ENCODE measurements around the gene CCNYL1. TPM values are rescaled to one million over a fixed set of nuclear protein-coding genes. Genes with fewer than 3 reads are reported as not detected.

Gene CCNYL1
- polyA plus RNA-seq (2013, experiment 1 of 2): 22.3 TPM
- polyA plus RNA-seq (2013, experiment 2 of 2): 27.3 TPM

DNA sequence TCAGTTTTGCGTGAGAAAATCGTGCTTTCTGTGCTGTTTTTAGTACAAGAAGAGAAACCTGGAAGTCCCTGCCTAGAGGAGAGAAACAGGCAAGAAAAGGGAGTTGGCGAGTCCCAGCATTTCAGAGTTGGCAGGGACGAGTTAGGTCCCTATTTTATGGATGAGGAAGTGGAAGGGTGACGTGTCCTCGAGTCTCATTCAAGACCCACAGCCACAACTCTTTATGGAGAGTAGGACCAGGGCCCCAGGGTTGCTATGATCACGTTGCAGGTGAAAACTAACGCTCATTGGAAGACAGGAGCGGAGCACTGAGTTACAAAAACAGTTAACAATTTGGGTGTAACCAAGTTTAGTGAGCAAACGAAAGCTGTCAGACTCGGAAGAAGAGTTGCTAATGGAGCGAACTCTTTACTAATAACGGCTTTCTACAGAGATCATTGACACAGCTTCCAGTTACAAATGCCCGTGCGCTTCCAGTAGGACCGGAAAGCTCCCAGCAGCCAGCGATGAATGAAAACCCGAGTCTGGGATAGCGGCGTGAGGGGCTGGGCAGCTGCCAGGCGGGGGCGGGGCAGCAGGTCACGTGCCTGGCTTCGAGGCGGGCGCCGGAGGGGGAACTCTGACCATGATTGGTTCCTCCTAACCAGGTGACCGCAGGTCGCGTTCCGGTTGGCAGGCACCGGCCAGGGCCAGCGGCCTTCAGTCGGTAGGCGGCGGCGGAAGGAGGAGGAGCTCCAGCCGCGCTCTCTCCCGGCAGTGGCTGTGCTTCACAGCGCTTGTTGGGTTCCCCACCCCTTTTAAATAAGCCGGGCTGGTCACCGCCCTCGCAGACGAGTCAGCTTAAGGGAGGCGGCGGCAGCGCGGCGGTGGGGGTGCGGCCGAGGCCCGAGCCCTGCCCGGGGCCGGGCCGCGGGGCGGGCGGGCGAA, at the start of gene CCNYL1:
TSS of gene CCNYL1 (plus strand) at position 827 of the 927 bp plus-strand sequence. CDS start 257 bp downstream, outside the sequence.
- Histone ChIP-seq H3K4me3 (ENCODE audit: extremely low read depth, insufficient read depth, low read length, poor library complexity, severe bottlenecking) (peak within 1 kb of the TSS; percentile 86), H3K36me3 (ENCODE audit: control insufficient read depth, insufficient read depth, low read length) (peaks cover 11% of the 10 kb centered on the region), H3K4me1 (ENCODE audit: control insufficient read depth, insufficient read depth, low read length, poor library complexity, severe bottlenecking) (peaks cover 13% of the 10 kb centered on the region), H3K27ac (ENCODE audit: low read depth, low read length, severe bottlenecking) (peak within 1 kb of the TSS; percentile 89), H3K9me3 (ENCODE audit: control insufficient read depth, low read length) (no peaks in the 10 kb centered on the region)
- 2% methylated on average over 36 to 52 of the region's 60 CpGs for WGBS, 2 experiments (ENCODE audit: insufficient coverage in 2 of 2)

DNA sequence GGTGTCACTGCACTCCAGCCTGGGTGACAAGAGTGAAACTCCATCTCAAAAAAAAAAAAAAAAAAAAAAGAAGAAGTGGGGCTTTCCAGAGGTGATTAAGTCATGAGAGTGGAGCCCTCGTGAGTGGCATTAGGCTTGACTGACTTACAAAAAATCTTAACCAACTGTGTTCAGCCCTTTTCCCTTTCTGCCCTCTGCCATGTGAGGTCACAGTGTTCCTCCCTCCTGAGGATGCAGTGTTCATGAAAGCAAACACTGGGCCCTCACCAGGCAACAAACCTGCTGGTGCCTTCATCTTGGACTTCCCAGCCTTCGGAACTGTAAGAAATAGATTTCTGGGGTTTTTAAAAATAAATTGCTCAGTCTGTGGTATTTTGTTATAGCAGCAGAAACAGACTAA, 49.2 kb upstream of the CCNYL1 start:
- no peak overlapping the region for H3K27ac ChIP-seq (ENCODE audit: low read depth, low read length, severe bottlenecking)
- no peak overlapping the region for H3K4me3 ChIP-seq (ENCODE audit: extremely low read depth, insufficient read depth, low read length, poor library complexity, severe bottlenecking)
- WGBS, 2 experiments (ENCODE audit: insufficient coverage in 2 of 2): 100% methylated on average over 1 of the region's 2 CpGs; no CpG with 5 or more reads in 1 of the 2 experiments
- no peaks in the 10 kb centered on the region for H3K9me3 ChIP-seq (ENCODE audit: control insufficient read depth, low read length)
- H3K36me3 ChIP-seq (ENCODE audit: control insufficient read depth, insufficient read depth, low read length): no peaks in the 10 kb centered on the region
- no peaks in the 10 kb centered on the region for H3K4me1 ChIP-seq (ENCODE audit: control insufficient read depth, insufficient read depth, low read length, poor library complexity, severe bottlenecking)

DNA sequence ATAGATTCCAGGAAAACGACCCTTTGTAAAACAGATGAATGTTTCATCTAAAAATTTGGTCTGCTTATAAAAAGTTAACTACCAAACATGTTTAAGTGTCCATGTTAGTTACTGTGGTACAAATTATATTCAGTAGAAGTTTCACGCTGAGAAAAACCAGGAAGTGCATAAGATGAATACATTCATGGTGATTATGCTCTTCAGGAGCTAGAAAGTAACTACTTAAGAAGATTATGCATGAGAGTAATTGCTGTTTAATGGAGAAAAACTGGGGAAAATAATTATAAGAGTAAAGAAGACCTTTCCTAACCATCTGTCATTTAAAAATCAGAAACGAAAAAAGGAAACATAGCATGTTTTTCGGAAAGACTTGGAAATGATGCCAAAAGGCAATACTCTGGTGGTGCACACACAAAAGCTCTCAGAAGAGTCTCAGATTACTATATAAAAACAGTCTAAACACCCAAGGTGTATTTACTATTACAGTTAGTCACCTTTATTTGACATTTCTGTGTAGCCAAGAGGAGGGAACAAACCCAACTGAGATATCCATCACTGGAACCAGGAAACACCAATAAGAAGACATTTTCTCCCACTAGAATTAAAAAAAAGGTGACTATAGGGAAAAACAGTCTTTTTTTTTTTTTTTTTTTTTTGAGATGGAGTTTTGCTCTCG, 47.4 kb upstream of the CCNYL1 start:
- no peak overlapping the region for H3K4me3 ChIP-seq (ENCODE audit: extremely low read depth, insufficient read depth, low read length, poor library complexity, severe bottlenecking)
- H3K36me3 ChIP-seq (ENCODE audit: control insufficient read depth, insufficient read depth, low read length): no peaks in the 10 kb centered on the region

DNA sequence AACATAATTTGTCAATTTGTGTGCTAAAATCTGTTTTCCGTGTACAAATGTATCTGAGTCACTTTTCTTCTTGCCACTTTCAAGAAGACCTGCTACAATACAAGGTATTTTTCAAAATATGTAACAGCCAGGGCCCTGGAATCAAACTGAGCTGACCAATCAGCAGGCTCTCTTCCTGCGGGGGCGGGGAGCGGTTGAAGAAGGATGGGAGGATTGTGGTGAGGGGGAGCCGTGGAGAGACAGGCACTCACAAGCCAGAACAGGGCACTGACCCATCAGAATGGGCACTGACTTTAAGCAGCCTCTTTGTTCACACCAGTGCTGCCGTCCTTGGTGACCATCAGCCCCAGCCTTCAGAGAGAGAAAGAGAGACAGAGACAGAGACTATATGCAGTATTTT, 40.6 kb upstream of the CCNYL1 start:
- no peaks in the 10 kb centered on the region for H3K36me3 ChIP-seq (ENCODE audit: control insufficient read depth, insufficient read depth, low read length)
- no peak overlapping the region for H3K4me3 ChIP-seq (ENCODE audit: extremely low read depth, insufficient read depth, low read length, poor library complexity, severe bottlenecking)
- no peak overlapping the region for H3K27ac ChIP-seq (ENCODE audit: low read depth, low read length, severe bottlenecking)
- H3K9me3 ChIP-seq (ENCODE audit: control insufficient read depth, low read length): no peaks in the 10 kb centered on the region
- no peaks in the 10 kb centered on the region for H3K4me1 ChIP-seq (ENCODE audit: control insufficient read depth, insufficient read depth, low read length, poor library complexity, severe bottlenecking)
- 46 to 75% methylated on average over 2 to 4 of the region's 6 CpGs for WGBS, 2 experiments (ENCODE audit: insufficient coverage in 2 of 2)

More for the DNA sequence above, 47.4 kb upstream of the CCNYL1 start:
- H3K4me1 ChIP-seq (ENCODE audit: control insufficient read depth, insufficient read depth, low read length, poor library complexity, severe bottlenecking): no peaks in the 10 kb centered on the region
- no peak overlapping the region for H3K27ac ChIP-seq (ENCODE audit: low read depth, low read length, severe bottlenecking)
- 100% methylated on average over 1 of the region's 5 CpGs; no CpG with 5 or more reads in 1 of the 2 experiments for WGBS, 2 experiments (ENCODE audit: insufficient coverage in 2 of 2)
- H3K9me3 ChIP-seq (ENCODE audit: control insufficient read depth, low read length): no peaks in the 10 kb centered on the region

DNA sequence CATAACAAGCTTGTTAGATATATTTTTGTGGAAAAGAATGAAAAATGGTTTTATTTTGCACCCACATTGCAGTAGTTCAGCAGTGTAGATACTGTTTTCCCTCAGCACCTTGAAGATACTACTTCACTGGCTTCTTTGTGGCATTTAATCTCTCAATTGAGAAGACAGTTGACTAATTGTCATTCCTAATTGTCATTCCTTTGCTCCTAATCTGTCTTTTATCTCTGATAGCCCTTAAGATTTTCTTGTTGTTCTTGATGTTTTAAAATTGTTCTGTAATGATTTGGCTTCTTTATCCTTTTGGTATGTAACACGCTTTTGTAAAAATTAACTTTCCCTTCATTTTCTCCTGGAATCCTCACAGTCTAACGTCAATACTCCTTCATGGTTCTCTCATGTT, 38.0 kb upstream of the CCNYL1 start:
- 100% methylated on average over 1 of the region's 2 CpGs; no CpG with 5 or more reads in 1 of the 2 experiments for WGBS, 2 experiments (ENCODE audit: insufficient coverage in 2 of 2)
- Histone ChIP-seq H3K4me3 (ENCODE audit: extremely low read depth, insufficient read depth, low read length, poor library complexity, severe bottlenecking) (no peak overlapping the region), H3K36me3 (ENCODE audit: control insufficient read depth, insufficient read depth, low read length) (no peaks in the 10 kb centered on the region), H3K27ac (ENCODE audit: low read depth, low read length, severe bottlenecking) (no peak overlapping the region), H3K4me1 (ENCODE audit: control insufficient read depth, insufficient read depth, low read length, poor library complexity, severe bottlenecking) (peaks cover 13% of the 10 kb centered on the region), H3K9me3 (ENCODE audit: control insufficient read depth, low read length) (no peaks in the 10 kb centered on the region)

DNA sequence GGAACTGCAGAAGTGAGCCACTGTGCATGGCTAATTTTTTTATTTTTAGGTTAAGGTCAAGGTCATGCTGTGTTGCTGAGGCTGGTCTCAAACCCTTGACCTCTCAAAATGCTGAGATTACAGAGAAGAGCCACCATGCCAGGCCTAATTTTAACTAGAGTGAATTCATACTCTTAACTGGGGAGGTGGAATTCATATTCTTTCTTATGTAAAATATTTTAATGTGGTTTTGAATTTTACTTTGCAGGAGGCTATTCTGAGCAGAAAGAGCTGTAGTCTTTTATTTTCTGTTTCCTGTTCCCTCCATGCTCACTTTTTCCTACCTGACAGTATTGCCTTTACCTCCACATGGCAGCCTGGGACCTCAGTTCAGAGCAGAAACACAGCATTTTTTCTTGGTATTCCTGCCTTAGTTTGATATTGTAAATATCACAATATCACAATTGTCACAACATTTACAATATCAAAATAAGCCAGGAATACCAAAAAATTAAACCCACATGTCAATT, 37.1 kb upstream of the CCNYL1 start:
- H3K9me3 ChIP-seq (ENCODE audit: control insufficient read depth, low read length): no peaks in the 10 kb centered on the region
- no peak overlapping the region for H3K27ac ChIP-seq (ENCODE audit: low read depth, low read length, severe bottlenecking)

DNA sequence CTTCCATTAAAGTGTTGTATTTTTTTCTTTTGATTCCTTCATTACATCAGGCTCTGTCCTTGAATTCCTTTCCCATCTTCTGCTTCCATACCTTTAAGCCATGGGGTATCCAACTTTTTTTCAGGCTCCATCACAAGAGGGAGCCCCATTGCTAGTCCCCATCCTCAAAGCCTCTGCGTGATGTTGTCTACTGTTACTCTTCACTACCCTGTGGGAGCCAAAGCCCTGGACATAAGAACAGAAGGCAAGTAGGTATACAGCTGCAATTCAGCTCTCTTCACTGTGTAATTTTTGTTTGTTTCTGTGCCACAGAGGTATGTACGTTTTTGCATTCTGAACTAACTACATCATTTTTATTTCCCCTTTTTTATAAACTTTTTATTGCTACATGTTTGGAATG, 36.6 kb upstream of the CCNYL1 start:
- Histone ChIP-seq H3K36me3 (ENCODE audit: control insufficient read depth, insufficient read depth, low read length) (no peaks in the 10 kb centered on the region), H3K27ac (ENCODE audit: low read depth, low read length, severe bottlenecking) (no peak overlapping the region), H3K4me1 (ENCODE audit: control insufficient read depth, insufficient read depth, low read length, poor library complexity, severe bottlenecking) (peaks cover 13% of the 10 kb centered on the region), H3K9me3 (ENCODE audit: control insufficient read depth, low read length) (no peaks in the 10 kb centered on the region), H3K4me3 (ENCODE audit: extremely low read depth, insufficient read depth, low read length, poor library complexity, severe bottlenecking) (no peak overlapping the region)
- WGBS, 2 experiments (ENCODE audit: insufficient coverage in 2 of 2): 63% methylated on average over 1 of the region's 2 CpGs; no CpG with 5 or more reads in 1 of the 2 experiments

More for the DNA sequence above, 37.1 kb upstream of the CCNYL1 start:
- Histone ChIP-seq H3K4me1 (ENCODE audit: control insufficient read depth, insufficient read depth, low read length, poor library complexity, severe bottlenecking) (peaks cover 13% of the 10 kb centered on the region), H3K36me3 (ENCODE audit: control insufficient read depth, insufficient read depth, low read length) (no peaks in the 10 kb centered on the region), H3K4me3 (ENCODE audit: extremely low read depth, insufficient read depth, low read length, poor library complexity, severe bottlenecking) (no peak overlapping the region)

DNA sequence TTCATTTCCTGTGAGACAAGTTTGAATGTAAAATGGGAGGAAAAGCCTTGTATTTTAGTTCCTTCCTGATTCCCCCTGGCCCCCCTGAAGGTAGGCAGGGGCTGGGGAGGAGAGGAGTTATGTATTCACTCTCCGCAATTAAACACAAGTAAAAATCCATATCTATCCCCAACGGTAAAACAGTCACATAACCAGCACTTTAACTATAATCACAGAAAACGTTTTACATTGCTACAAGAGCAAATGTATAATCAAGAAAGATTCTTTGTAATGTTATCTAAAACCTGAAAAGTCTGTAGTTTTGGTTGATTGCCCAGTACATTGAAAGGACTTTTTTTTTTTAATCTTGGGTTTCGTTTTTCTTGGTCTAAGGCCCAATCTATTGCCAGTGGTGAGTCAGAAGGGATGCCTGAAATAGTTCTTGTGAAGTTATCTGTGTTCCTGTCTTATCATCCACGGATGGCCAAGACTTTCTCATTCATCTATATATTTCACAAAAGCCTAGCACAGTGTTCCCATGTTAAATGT, 34.5 kb upstream of the CCNYL1 start:
- Histone ChIP-seq H3K9me3 (ENCODE audit: control insufficient read depth, low read length) (no peaks in the 10 kb centered on the region), H3K4me1 (ENCODE audit: control insufficient read depth, insufficient read depth, low read length, poor library complexity, severe bottlenecking) (peaks cover 13% of the 10 kb centered on the region), H3K27ac (ENCODE audit: low read depth, low read length, severe bottlenecking) (peak overlapping the region; percentile 86), H3K36me3 (ENCODE audit: control insufficient read depth, insufficient read depth, low read length) (no peaks in the 10 kb centered on the region), H3K4me3 (ENCODE audit: extremely low read depth, insufficient read depth, low read length, poor library complexity, severe bottlenecking) (no peak overlapping the region)
- WGBS, 2 experiments (ENCODE audit: insufficient coverage in 2 of 2): 14 to 25% methylated on average over 1 of the region's 5 CpGs

DNA sequence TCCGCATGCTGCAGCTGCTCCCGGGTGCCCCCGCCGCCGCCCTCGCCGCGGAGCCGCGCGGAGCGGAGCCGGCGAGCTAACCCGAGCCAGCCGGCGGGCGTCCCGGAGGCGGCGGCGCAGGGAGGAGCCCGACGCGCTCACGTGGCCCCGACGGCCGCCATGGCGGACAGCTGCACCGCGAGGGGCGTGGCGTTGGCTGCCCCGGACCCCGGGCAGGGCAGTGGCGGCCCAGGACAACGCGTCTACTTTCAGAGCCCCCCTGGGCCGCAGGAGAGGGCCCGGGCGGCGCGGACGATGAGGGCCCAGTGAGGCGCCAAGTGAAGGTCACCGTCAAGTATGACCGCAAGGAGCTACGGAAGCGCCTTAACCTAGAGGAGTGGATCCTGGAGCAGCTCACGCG, 30.0 kb upstream of the CCNYL1 start:
- Histone ChIP-seq H3K4me3 (ENCODE audit: extremely low read depth, insufficient read depth, low read length, poor library complexity, severe bottlenecking) (no peak overlapping the region), H3K4me1 (ENCODE audit: control insufficient read depth, insufficient read depth, low read length, poor library complexity, severe bottlenecking) (peaks cover 15% of the 10 kb centered on the region), H3K9me3 (ENCODE audit: control insufficient read depth, low read length) (no peaks in the 10 kb centered on the region), H3K36me3 (ENCODE audit: control insufficient read depth, insufficient read depth, low read length) (no peaks in the 10 kb centered on the region), H3K27ac (ENCODE audit: low read depth, low read length, severe bottlenecking) (no peak overlapping the region)
- 49 to 55% methylated on average over 36 to 42 of the region's 52 CpGs for WGBS, 2 experiments (ENCODE audit: insufficient coverage in 2 of 2)

DNA sequence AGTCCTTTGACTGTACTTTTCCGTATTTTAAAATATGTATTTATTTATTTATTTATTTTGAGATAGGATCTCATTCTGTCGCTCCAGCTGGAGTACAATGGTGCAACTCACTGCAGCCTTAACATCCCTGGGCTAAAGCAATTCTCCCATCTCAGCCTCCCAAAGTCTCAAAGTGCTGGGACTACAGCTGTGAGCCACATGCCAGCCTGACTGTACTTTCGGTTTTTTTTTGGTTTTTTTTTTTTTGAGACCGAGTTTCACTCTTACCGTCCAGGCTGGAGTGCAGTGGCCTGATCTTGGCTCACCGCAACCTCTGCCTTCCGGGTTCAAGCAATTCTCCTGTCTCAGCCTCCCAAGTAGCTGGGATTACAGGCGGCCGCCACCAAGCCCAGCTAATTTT, 28.9 kb upstream of the CCNYL1 start:
- Histone ChIP-seq H3K27ac (ENCODE audit: low read depth, low read length, severe bottlenecking) (no peak overlapping the region), H3K9me3 (ENCODE audit: control insufficient read depth, low read length) (no peaks in the 10 kb centered on the region)
- 87 to 93% methylated on average over 8 of the region's 9 CpGs for WGBS, 2 experiments (ENCODE audit: insufficient coverage in 2 of 2)

More for the DNA sequence above, 28.9 kb upstream of the CCNYL1 start:
- Histone ChIP-seq H3K36me3 (ENCODE audit: control insufficient read depth, insufficient read depth, low read length) (no peaks in the 10 kb centered on the region), H3K4me1 (ENCODE audit: control insufficient read depth, insufficient read depth, low read length, poor library complexity, severe bottlenecking) (peaks cover 5% of the 10 kb centered on the region), H3K4me3 (ENCODE audit: extremely low read depth, insufficient read depth, low read length, poor library complexity, severe bottlenecking) (no peak overlapping the region)

All from mesodermal cell (in vitro differentiated cells).